Cardiac muscle cell (in vitro differentiated cells and primary cell): ENCODE data around the gene BAZ1A. TPM values are rescaled to one million over a fixed set of nuclear protein-coding genes. Genes with fewer than 3 reads are reported as not detected.

ENCODE experiments used
- DNase-seq, 2 donors: peaks; one replicate each; pipeline versions ENCODE4 v3.0.0 to v3.0.0-alpha.2; 2010 to 2017; ENCODE audit warnings: low read depth in 1 of 2, low spot score in 1 of 2
- H3K27ac ChIP-seq: fragments of 200-600 bp; sonication (generic); 2 replicates; pipeline ENCODE4 v1.5.1; 2016
- H3K27me3 ChIP-seq: fragments of 200-600 bp; sonication (generic); 2 replicates; pipeline ENCODE4 v1.6.0; 2016; ENCODE audit warnings: control low read depth
- H3K36me3 ChIP-seq: fragments of 200-600 bp; sonication (generic); 2 replicates; pipeline ENCODE4 v1.5.1; 2016; ENCODE audit warnings: control low read depth
- H3K4me1 ChIP-seq: fragments of 200-600 bp; sonication (generic); 2 replicates; pipeline ENCODE4 v1.8.1; 2017; ENCODE audit warnings: low read depth, mild to moderate bottlenecking, mixed run types
- H3K4me3 ChIP-seq: fragments of 200-600 bp; sonication (generic); 2 replicates; pipeline ENCODE4 v1.5.1; 2016; ENCODE audit warnings: mild to moderate bottlenecking
- H3K9me3 ChIP-seq: fragments of 200-600 bp; sonication (generic); 2 replicates; pipeline ENCODE4 v1.5.1; 2017; ENCODE audit warnings: low read depth, mild to moderate bottlenecking, control low read depth
- polyA plus RNA-seq: library from polyadenylated mRNA; unstranded; fragments of >200 nt; fragmentation: Nextera tagmentation; extraction: Ambion mirVana; gene quantifications from 2 replicates; pipeline ENCODE4 v1.2.1, GENCODE V29; 2016
- total RNA-seq: library from RNA; depleted of rRNA; stranded (reverse); fragments of >200 nt; gene quantifications from 2 replicates; pipeline ENCODE4 v1.2.3, GENCODE V29; 2016
- TF ChIP-seq, protein P1 (sequence below): IDR thresholded peaks from 2 replicates; pipeline ENCODE4 v1.5.1; 2012; ENCODE audit warnings: low read depth, mild to moderate bottlenecking, low read length

The BAZ1A gene, protein sequence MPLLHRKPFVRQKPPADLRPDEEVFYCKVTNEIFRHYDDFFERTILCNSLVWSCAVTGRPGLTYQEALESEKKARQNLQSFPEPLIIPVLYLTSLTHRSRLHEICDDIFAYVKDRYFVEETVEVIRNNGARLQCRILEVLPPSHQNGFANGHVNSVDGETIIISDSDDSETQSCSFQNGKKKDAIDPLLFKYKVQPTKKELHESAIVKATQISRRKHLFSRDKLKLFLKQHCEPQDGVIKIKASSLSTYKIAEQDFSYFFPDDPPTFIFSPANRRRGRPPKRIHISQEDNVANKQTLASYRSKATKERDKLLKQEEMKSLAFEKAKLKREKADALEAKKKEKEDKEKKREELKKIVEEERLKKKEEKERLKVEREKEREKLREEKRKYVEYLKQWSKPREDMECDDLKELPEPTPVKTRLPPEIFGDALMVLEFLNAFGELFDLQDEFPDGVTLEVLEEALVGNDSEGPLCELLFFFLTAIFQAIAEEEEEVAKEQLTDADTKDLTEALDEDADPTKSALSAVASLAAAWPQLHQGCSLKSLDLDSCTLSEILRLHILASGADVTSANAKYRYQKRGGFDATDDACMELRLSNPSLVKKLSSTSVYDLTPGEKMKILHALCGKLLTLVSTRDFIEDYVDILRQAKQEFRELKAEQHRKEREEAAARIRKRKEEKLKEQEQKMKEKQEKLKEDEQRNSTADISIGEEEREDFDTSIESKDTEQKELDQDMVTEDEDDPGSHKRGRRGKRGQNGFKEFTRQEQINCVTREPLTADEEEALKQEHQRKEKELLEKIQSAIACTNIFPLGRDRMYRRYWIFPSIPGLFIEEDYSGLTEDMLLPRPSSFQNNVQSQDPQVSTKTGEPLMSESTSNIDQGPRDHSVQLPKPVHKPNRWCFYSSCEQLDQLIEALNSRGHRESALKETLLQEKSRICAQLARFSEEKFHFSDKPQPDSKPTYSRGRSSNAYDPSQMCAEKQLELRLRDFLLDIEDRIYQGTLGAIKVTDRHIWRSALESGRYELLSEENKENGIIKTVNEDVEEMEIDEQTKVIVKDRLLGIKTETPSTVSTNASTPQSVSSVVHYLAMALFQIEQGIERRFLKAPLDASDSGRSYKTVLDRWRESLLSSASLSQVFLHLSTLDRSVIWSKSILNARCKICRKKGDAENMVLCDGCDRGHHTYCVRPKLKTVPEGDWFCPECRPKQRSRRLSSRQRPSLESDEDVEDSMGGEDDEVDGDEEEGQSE (N-terminal part only)
- 5.2 and 11.1 TPM in 2 replicates for total RNA-seq
- 7.2 and 10.7 TPM in 2 replicates for polyA plus RNA-seq

- TF ChIP-seq, protein P1, sequence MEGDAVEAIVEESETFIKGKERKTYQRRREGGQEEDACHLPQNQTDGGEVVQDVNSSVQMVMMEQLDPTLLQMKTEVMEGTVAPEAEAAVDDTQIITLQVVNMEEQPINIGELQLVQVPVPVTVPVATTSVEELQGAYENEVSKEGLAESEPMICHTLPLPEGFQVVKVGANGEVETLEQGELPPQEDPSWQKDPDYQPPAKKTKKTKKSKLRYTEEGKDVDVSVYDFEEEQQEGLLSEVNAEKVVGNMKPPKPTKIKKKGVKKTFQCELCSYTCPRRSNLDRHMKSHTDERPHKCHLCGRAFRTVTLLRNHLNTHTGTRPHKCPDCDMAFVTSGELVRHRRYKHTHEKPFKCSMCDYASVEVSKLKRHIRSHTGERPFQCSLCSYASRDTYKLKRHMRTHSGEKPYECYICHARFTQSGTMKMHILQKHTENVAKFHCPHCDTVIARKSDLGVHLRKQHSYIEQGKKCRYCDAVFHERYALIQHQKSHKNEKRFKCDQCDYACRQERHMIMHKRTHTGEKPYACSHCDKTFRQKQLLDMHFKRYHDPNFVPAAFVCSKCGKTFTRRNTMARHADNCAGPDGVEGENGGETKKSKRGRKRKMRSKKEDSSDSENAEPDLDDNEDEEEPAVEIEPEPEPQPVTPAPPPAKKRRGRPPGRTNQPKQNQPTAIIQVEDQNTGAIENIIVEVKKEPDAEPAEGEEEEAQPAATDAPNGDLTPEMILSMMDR, result peak; percentile 2
- DNase-seq, result peak; percentile 75 to 91
- Histone ChIP-seq H3K27me3 (no peaks in the 10 kb centered on the region), H3K27ac (peak within 1 kb of the TSS; percentile 89), H3K4me1 (no peaks in the 10 kb centered on the region), H3K4me3 (peak within 1 kb of the TSS; percentile 85), H3K9me3 (no peaks in the 10 kb centered on the region), H3K36me3 (no peaks in the 10 kb centered on the region)
These were observed at the start of gene BAZ1A for GRCh38 chr14:34875031-34875922. Gene BAZ1A, minus strand, starts transcription at chr14:34875360. Its CDS starts 756 bp downstream, at chr14:34874604.

DNA sequence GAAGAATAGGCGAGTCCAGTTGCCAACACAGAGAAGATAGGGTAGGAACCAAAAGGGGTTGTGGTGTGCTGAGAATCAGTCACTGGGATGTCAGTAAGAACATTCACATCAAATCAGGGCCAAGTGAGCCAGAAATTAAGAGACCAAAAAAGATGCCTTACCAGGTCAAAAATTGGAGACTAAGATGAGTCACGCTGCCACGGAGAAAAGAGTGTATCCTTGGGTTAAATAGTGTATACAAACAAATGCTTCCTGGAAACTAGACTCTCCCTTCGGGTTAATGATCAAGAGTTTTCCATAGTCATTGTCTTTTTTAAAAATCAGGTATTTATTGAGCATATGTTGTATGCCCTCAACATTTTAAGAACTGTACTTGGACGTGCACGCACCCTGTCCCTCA is 45.2 kb upstream of the BAZ1A start:
- Histone ChIP-seq H3K27ac (no peak overlapping the region), H3K4me1 (no peaks in the 10 kb centered on the region), H3K27me3 (no peaks in the 10 kb centered on the region), H3K36me3 (no peaks in the 10 kb centered on the region), H3K4me3 (no peak overlapping the region), H3K9me3 (no peaks in the 10 kb centered on the region)
- TF ChIP-seq, protein P1, result no peak
- no peak for DNase-seq

DNA sequence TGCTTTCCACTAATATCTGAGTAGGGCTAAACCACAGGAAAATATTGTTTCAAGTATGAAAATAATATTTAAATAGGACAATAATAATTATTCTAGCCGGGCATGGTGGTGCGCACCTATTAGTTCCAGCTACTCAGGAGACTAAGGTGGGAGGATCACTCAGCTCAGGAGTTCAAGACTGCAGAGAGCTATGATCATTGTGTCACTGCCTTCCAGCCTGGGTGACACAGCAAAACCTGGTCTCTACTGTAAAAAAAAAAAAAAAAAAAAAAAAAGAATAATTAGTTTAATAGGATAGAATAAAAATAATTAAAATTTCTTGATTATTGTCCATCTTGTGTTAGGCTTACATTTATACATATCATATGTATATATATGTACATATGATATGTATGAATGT is 38.5 kb upstream of the BAZ1A start:
- Histone ChIP-seq H3K36me3 (no peaks in the 10 kb centered on the region), H3K27ac (no peak overlapping the region), H3K9me3 (no peaks in the 10 kb centered on the region), H3K27me3 (no peaks in the 10 kb centered on the region), H3K4me1 (peaks cover 3% of the 10 kb centered on the region), H3K4me3 (no peak overlapping the region)
- TF ChIP-seq, protein P1, result no peak
- no peak for DNase-seq

- H3K9me3 ChIP-seq, result no peaks in the 10 kb centered on the region
- no peak overlapping the region for H3K4me3 ChIP-seq
- no peak for DNase-seq
- peaks cover 3% of the 10 kb centered on the region for H3K4me1 ChIP-seq
- H3K36me3 ChIP-seq, result no peaks in the 10 kb centered on the region
- H3K27ac ChIP-seq, result no peak overlapping the region
- H3K27me3 ChIP-seq, result no peaks in the 10 kb centered on the region
- TF ChIP-seq, protein P1, result no peak
These were observed 37.8 kb upstream of the BAZ1A start for GRCh38 chr14:34912966-34913365.
